Erythroblast (primary cell): ENCODE measurements around the gene COL6A2.
"Not testable (repeated sequence)": the region's sequence is repeated elsewhere in the genome, so short reads cannot be mapped to it uniquely, and the experiment has no call there.

Experiments used
- DNase-seq, 2 experiments: peaks; one replicate each; lab custom pipeline; 2025; lab: John Stamatoyannopoulos, UW
- GATA1 ChIP-seq: IDR thresholded peaks from 2 replicates; pipeline ENCODE4 v1.6.1; 2011; ENCODE audit warnings: low read depth, mild to moderate bottlenecking, control low read depth, low read length, moderate library complexity
- POLR2A ChIP-seq: IDR thresholded peaks from 2 replicates; pipeline ENCODE4 v1.6.1; 2011; ENCODE audit warnings: mild to moderate bottlenecking, low read length

Gene COL6A2

DNA sequence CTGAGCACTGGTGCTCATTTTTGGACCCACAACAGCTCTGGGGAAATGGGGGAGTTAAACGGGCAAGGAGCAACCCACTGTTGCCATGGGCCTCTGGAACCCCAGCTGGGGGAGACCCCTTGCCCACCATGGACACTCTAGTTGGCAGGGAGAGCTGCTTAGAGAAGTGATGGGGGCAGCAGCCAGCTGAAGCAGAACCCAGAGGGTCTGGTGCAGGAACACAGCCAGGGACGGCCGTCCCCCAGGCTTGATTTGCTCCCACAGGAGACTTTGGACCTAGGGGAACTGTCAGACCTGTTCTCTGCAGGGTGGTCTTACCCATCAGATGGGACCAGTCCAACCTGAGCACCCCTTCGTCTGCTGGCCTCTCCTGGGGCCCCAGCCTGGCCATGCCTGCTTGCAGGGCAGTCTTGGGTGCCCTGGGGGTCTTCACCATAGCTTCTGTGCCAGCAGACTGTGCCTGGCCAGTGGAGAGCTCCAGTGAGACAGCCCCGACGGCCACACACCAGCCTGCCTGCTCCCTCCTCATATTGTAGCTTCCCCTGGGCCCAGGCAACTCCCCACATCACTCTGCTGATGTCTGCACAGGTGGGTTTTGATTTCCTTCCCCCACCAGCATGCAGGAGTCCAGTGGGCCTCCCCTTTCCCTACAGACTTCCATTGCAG, 75.1 kb downstream of the COL6A2 start:
- TF ChIP-seq POLR2A = no peak
- no peak for TF ChIP-seq GATA1
- DNase-seq = no peak

- DNase-seq = no peak
- no peak for TF ChIP-seq POLR2A
- no peak for TF ChIP-seq GATA1
Observed at GRCh38 chr21:46173573-46173972, 75.7 kb downstream of the COL6A2 start.

DNA sequence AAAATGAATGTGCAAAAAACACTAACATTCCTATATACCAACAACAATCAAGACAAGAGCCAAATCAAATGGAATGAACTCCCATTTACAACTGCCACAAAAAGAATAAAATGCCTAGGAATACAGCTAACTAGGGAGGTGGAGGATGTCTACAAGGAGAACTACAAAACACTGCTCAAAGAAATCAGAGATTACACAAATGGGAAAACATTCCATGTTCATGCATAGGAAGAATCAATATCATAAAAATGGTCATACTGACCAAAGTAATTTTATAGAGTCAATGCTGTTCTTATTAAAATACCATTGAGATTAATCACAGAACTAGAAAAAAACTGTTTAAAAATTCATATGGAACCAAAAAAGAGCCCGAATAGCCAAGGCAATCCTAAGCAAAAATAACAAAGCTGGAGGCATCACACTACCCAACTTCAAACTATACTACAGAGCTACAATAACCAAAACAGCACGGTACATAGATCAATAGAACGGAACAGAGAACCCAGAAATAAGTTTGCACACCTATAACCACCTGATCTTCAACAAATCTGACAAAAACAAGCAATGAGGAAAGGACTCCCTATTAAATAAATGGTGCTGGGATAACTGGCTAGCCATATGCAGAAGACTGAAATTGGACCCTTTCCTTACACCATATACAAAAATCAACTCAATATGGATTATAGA, 78.7 kb downstream of the COL6A2 start:
- not testable (repeated sequence) for DNase-seq

GRCh38 chr21:46178961-46179360, 81.0 kb downstream of the COL6A2 start:
- DNase-seq = no peak
- no peak for TF ChIP-seq POLR2A
- TF ChIP-seq GATA1 = no peak
